H4 (cell line): ENCODE data around the gene HCRT. TPM values are rescaled to one million over a fixed set of nuclear protein-coding genes. Genes with fewer than 3 reads are reported as not detected.
"Not testable (repeated sequence)": the region's sequence is repeated elsewhere in the genome, so short reads cannot be mapped to it uniquely, and the experiment has no call there.

ENCODE experiments used
- DNase-seq: peaks from one replicate; pipeline ENCODE4 v3.0.0-alpha.2; 2015; ENCODE audit warnings: low spot score
- total RNA-seq: library from RNA; depleted of rRNA; stranded (reverse); fragments of >200 nt; shearing (Covaris generic); gene quantifications from 2 replicates; pipeline ENCODE4 v1.2.3, GENCODE V29; 2014

Gene HCRT
- total RNA-seq, 1 experiment from 2014 or later = not detected

- DNase-seq = no peak
Observed at GRCh38 chr17:42179911-42180410, 5.3 kb downstream of the HCRT start.

DNA sequence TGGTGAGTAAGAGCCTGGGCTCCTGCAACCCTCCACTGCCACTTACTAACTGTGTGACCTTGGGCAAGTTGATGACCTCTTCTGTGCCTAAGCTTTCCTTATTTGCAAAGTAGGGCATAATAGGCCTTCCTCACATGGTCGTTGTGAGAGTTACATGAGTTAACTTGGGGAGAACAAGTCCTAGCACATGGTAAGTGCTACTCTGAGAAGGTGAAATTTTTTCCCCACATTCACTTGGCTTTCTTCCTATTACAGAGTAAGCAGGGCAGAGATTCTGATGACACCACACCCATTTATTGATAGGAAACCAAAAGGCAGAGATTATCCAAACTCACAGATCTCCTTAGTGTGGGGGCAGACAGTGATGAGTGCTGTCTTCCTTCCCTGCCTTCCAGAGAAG lies 5.9 kb downstream of the HCRT start:
- no peak for DNase-seq

- no peak for DNase-seq
Observed at GRCh38 chr17:42178817-42179216, 6.4 kb downstream of the HCRT start.

DNA sequence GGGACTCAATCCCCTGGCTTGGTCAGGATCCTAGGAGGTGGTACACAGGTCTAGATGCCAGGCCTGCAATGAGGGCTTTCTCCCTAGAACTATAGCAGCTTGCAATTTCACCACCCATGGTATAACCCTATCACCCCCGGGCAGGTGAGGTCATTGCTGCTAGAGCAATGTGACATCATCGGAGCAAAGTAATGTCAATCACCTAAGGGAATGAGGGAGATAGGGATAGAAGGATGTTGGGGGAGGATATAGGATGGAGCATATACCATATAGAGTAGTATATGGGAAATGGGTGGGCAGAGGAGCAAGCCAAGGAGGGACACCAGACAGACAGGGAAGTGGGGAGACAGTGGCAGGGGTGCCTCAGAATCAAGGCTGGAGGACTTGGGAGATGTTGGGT lies 7.6 kb downstream of the HCRT start:
- no peak for DNase-seq

DNA sequence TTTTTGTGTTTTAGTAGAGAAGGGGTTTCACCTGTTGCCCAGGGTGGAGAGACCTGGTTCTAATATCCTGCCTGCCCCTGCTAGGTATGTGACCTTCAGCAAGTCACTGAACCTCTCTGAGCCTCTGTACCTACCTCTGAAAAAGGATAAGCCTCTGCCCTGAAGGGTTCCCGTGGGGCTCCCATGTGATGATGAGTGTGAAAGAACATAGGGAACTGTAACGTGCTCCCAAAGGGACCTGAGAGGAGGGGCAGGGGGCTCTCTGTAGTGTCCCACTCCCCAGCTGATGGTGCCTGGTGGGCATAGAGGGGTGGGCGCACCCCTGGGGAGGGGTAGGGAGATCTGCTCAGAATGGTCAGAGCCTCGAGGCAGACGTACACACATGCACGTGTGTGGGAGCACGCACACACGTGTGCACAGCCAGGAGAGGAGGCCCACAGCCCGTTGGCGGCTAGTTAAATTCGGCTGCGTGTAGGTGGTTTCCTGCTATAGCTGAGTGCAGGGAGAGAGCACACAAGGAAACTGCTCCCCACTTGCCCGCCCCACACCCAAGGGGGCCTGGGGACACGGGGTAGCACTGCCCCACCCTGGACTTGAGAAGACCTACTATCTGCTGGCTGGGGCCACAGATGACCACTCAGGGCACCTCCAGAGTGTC lies 11.0 kb downstream of the HCRT start:
- DNase-seq = no peak

DNA sequence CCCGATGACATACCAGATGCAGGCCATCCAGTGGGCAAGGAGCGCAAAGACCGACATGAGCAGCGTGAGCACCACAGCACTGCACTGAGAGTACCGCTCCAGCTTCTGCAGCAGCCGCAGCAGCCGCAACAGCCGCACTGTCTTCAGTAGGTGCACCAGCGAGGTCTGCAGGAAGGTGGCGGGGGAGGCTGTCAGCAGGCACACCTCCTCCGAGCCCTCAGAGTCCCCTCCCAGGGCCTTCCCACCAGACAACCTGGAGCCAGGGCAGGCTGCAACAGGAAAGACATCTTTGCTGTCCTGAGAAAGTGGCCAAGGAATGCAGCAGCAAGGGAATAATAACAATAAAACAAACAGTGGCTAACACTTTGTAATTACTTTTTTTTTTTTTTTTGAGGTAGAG lies 13.4 kb downstream of the HCRT start:
- DNase-seq = no peak

- no peak for DNase-seq
Observed at GRCh38 chr17:42169351-42169750, 15.9 kb downstream of the HCRT start.

- no peak for DNase-seq
Observed at GRCh38 chr17:42167807-42168206, 17.4 kb downstream of the HCRT start.

GRCh38 chr17:42166196-42166763 lies 19.0 kb downstream of the HCRT start:
- DNase-seq = no peak

GRCh38 chr17:42165751-42166150 lies 19.5 kb downstream of the HCRT start:
- DNase-seq = no peak

DNA sequence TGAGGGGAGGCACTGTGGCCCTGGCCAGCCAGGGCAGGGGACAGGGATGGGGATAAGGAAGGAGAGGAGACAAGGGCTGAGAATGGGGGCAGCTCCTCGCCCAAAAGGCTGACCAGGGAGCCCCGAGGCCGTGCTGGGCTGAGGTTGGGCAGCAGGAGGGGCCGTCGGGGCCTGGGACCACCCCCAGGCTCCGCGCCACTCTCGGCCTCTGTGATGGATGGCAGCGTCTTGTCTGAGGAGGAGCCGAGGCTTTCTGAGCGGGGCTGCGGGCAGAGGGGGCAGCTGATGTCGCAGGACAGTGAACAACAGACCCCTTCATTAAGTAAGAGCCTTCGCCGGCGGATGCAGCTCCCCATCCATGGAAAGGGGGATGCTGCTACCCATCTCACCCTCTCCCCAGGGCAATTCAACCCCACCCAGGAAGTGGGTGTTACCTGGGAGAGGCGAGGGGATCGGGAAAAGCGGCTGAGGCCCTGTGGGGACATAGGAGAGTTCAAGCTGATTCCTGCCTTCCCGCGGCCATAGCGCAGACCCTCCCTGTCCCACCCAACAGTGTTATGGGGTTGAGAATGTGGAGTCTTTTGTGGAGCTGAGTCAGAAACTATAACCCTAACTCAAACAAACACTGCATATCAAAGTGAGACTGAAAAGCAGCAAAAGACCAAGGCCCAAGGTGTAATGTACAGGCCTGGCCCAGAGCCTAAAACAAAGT lies 21.4 kb downstream of the HCRT start:
- DNase-seq = no peak

GRCh38 chr17:42163113-42163512 lies 22.1 kb downstream of the HCRT start:
- DNase-seq = no peak

DNA sequence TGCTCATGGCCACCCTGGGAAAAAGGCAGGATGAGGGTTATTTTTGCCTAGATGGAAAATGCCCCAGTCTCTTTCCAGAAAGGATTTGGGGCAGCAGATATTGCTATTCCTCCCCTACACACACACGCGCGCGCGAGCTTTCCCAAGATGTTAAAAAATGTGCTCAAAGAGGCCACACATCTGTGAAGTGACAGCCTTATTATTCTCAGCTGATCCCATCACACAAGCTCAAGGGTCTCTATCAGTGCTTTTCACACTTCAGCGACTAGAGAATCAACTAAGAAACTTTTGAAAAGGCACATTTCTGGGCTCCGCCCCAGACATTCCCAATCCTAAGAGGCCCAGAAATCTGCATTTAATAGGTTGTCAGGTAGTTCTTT lies 24.7 kb downstream of the HCRT start:
- DNase-seq = no peak

DNA sequence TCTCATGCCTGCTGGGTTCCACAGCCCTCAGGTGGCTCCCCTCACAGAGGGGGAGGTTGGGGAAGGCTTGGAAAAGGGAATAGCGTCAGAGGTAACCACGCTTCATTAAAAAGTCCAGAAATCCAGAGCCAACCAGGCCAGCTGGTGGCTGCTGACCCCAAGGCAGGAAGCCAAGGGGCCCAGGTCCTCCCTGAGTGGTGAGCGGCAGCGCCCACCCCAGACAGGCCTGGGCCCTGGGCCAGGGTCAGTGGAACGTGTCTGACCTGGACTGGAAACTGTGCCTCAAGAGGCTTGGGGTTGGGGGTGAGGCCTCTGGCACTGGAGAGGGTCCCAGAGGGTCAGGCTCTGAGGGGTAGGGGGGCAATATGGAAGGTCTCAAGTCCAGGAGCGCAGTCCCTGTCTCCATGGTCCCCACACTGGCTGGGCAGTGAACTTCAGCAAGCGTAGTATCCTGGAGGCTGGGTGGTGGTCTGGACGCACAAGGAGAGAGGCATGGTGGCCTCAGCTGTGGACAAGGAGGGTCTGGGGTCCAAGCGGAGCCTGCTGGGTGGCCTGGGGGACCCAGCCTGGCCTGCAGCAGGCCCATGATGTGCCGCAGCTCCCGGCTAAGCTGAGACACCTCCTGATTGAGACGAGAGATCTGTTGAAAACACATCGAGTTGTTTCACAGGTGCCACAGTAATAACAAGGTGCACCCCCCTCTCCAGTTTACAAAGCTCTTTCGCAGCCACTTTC lies 25.3 kb downstream of the HCRT start:
- DNase-seq = no peak

- DNase-seq = no peak
Observed at GRCh38 chr17:42155614-42156045, 29.6 kb downstream of the HCRT start.

DNA sequence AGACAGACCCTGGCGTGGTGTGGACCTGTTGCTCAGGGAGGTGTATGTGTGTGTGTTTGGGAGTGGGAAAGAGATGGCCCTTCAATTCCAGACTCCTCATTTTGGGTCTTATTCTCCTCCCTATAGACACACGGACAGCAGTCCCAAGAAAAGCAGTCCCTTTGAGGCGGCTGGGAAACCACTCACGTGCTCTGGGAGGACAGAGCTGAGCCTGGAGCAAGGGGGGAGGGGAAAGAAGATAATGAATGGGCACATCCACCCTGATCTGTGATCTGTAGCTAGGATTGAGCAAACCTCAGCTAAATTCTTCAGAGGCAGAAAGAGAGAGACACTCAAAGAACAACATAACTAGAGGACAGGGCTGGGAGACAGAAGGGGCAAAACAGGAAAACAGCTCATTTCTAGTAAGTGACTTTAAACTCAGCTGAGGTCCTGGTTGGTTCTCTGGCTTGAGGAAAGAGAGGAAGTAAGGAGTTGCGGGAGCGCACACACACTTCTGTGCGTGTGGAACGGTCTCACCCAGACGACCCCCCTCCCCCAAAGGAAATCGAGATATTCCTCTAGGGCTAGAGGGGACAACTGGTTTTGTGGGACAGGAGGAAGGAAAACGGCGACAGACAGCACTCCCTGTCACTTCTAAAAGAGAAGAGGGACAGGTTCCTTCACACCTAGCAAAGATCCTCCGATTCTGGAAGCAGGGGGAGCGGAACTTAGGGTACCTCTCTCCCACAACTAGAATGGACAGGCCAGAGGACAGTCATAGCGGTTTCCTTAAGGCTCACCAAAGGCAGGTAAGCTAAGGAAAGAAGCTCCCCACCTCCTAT lies 31.1 kb downstream of the HCRT start:
- DNase-seq = no peak

DNA sequence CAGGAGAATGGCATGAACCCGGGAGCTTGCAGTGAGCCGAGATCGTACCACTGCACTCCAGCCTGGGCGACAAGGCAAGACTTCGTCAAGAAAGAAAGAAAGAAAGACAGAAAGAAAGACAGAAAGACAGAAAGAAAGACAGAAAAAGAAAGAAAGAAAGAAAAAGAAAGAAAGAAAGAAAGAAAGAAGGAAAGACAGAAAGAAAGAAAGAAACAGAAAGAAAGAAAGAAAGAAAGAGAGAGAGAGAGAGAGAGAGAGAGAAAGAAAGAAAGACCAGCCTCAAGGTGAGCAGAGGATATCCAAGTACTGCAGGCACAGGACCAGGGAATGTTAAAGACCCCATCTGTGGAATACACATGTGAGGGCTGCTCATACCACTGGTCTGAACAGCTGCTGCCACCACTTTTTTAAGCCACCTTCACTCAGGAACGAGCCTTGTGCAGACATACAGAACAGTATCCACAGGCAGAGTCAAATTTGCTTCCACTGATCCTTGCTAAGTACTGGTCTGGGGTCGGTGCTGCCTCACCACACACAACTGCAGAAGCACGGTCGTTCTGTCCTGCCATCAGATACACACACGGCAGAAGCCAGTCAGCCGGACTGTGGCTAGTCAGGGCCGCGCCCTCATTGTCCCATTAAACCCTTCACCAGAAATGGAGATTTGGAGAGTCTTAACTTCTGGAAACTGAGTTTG lies 38.2 kb downstream of the HCRT start:
- DNase-seq = no peak

GRCh38 chr17:42143138-42143537 lies 42.1 kb downstream of the HCRT start:
- DNase-seq = not testable (repeated sequence)

DNA sequence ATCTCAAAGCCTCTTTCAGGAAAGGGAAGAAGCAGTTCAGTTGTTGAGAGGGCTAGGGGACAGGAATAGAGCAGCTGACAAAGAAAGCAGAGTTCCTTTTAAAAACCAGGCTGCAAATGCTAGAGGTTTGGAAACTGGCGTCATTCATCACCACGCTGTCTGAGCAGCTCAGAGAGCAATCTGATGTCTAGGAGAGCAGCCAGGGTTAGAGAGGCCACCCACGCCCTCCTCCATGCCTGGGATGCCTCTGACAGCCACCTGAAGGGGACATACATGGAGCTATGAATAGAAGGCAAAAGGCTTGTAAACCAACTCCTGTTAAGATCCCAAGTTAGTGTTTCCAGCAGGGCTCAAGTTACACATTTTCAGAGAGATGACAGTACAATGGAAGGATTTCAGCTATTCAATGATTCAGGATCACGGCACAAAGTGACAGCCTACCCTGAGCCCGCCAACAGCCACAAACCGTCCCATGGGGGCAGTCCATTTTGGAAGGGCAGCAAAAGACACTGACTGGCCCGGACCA lies 42.8 kb downstream of the HCRT start:
- DNase-seq = no peak

DNA sequence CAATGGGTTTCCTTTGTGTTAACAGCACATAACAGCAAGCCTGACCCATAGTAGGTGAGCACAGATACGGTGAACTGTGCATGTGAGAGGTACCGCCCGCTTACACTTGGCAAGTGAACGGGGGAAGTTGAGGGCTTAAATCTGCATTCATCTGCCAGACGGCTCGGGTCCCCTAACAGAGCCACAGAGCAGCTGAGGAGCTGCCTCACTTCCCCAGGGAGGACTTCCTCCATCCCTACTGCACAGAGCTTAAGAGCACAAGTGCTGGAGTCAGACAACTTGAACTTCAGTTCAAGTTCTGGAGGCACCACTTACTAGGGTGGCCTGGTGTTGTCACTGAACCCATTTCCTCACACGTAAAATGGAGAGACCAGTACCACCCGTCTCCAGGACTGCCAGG lies 43.9 kb downstream of the HCRT start:
- DNase-seq = no peak

DNA sequence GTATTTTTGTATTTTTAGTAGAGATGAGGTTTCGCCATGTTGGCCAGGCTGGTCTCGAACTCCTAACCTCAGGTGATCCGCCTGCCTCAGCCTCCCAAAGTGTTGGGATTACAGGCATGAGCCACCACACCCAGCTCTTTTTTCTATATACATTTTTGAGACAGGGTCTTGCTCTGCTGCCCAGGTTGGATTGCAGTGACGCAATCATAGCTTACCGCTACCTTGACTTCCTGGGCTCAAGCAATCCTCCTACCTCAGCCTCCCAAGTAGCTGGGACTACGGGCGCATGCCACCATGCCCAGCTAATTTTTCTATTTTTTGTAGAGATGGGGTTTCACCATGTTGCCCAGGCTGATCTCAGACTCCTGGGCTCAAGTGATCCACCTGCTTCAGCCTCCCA lies 44.6 kb downstream of the HCRT start:
- not testable (repeated sequence) for DNase-seq
